NCI-H526 treated with DMSO at 0.1 percent for 48 hours (cell line): ENCODE data around the gene LATS2.

ENCODE experiments used
- DNase-seq: peaks from one replicate; lab custom pipeline; 2025; lab: John Stamatoyannopoulos, UW

LATS2 gene

GRCh38 chr13:21061029-21061763 lies at the start of gene LATS2:
Gene LATS2 (minus strand): TSS chr13:21061586. CDS start chr13:21046026, 15,560 bp downstream.
- DNase-seq, result peak; percentile 28

- DNase-seq, result no peak
Observed at GRCh38 chr13:21109168-21109567, 47.8 kb upstream of the LATS2 start.

- no peak for DNase-seq
Observed at GRCh38 chr13:21106089-21106488, 44.7 kb upstream of the LATS2 start.

- no peak for DNase-seq
Observed at GRCh38 chr13:21104199-21105019, 43.0 kb upstream of the LATS2 start.

GRCh38 chr13:21101865-21102576 lies 40.6 kb upstream of the LATS2 start:
- no peak for DNase-seq

GRCh38 chr13:21100994-21101757 lies 39.8 kb upstream of the LATS2 start:
- no peak for DNase-seq

GRCh38 chr13:21100211-21100610 lies 38.8 kb upstream of the LATS2 start:
- DNase-seq, result no peak

GRCh38 chr13:21095311-21095710 lies 33.9 kb upstream of the LATS2 start:
- DNase-seq, result no peak

GRCh38 chr13:21089830-21090229 lies 28.4 kb upstream of the LATS2 start:
- no peak for DNase-seq

GRCh38 chr13:21088534-21088933 lies 27.1 kb upstream of the LATS2 start:
- DNase-seq, result no peak

GRCh38 chr13:21086929-21087328 lies 25.5 kb upstream of the LATS2 start:
- DNase-seq, result no peak

- DNase-seq, result no peak
Observed at GRCh38 chr13:21081926-21082325, 20.5 kb upstream of the LATS2 start.

GRCh38 chr13:21080593-21080891 lies 19.2 kb upstream of the LATS2 start:
- DNase-seq, result no peak

GRCh38 chr13:21079761-21080592 lies 18.6 kb upstream of the LATS2 start:
- no peak for DNase-seq

GRCh38 chr13:21079221-21079620 lies 17.8 kb upstream of the LATS2 start:
- no peak for DNase-seq

GRCh38 chr13:21078501-21078900 lies 17.1 kb upstream of the LATS2 start:
- DNase-seq, result no peak

GRCh38 chr13:21077788-21078353 lies 16.5 kb upstream of the LATS2 start:
- DNase-seq, result no peak

GRCh38 chr13:21077076-21077787 lies 15.8 kb upstream of the LATS2 start:
- no peak for DNase-seq

GRCh38 chr13:21076253-21076652 lies 14.9 kb upstream of the LATS2 start:
- no peak for DNase-seq
